Occipital lobe (tissue), 2 donors: ENCODE results near the gene AGAP3. TPM values are rescaled to one million over a fixed set of nuclear protein-coding genes. Genes with fewer than 3 reads are reported as not detected.
A peak's percentile ranks its signal among the peaks of the same experiment; 100 is the strongest.

Experiments used
- DNase-seq: peaks from one replicate; lab custom pipeline; 2025; lab: John Stamatoyannopoulos, UW
- total RNA-seq: library from RNA; depleted of rRNA; stranded (reverse); fragments of >200 nt; gene quantifications from one replicate; pipeline ENCODE4 v1.2.3, GENCODE V29; 2014

Gene AGAP3
- total RNA-seq, 1 donor from 2014 or later, result 85.6 TPM

DNA sequence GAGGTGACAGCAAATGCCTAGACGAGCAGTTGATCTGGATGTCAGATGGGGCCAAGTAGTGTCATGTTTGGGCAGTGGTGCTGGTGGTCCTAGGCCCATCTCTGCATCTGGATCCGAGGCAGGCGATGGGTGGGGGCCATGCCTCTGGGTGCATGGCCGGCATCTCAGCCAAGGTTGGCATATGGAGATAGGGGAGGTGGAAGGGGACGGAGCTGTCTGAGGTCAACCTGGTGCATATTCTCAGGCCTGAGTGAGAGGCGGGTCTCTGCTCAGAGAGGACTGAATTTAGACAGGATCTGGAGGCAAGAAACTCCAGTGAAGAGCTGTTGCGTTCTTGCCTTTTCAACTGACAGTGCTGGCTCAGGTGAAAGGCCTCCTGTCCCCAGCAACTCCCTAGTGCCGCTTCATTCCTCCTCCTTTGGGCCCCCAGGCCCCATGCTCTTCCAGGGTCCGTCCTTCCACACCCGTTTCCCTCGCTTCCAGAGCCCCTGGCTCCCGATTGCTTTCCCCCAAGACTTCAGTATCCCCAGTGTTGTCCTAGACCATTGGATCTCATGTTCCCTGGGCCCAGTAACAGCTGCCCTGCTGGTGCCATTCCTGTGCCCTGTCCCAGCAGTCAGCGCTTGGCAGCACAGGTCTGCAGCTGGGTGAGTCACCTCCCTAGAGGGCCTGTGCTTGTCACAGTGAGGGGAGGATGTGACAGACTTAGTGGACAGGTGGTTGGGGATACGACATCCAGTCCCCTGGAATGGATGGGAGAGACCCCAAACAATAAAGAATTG is 48.7 kb downstream of the AGAP3 start:
- DNase-seq, result no peak

DNA sequence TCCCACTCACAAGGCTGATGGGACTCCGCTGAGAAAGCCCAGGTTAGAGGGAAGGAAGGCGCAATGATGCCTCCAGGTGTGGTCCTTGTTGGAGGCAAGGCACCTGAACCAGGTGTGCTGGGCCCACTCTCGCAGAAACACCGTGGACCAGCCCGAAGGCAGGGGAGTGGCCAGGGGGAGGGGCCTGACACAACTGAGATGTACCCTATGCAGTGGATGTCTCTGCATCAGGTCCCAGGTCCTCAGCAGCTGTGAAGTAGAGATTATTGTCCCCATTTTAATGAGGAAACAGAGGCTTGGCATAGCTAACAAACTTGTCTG is 49.2 kb downstream of the AGAP3 start:
- DNase-seq, result no peak

DNA sequence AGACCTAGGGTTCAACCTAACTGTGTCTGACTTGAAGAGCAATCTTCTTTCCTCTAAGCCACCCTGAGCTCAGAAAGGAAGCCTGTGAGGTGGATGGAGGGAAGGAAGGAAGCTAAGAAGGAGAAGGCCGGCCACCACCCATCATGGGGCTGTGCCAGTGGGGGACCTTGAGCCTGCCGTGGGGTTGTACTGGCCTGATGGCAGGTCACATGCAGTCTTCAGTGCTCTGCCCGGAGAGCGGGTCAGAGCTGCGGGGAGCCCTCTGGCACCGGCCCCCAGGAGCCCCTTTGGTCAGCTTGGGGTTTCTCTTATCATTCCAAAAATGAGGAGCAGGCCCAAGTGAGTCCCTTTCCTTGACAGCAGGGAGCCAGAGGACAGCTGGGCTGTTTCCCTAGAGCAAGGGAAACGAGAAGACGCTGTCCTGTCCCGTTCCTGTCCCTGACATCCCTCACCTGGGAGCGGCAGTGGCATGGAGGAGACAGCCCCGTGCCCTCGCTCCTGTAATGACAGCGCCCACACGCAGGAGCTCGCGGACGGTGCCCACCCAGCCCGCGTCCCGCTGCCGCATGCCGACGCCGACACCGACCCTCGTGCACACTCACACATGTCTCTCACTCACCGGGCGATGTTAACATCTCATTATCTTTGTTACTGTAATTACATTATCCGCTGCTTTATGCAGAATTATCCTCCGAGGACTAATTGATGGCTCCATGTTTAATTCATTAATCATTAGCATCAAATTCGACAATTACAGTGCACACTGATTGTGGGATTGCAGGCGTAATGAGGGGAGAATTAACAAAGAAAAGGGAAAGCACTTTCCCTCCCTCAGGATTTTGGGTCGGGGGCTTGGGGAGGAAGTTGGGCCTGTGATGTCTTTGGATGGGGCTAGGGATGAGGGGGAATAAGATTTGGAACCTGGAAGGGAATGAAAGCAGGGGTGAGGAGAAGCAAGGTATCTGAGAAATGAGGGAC is 49.9 kb downstream of the AGAP3 start:
- no peak for DNase-seq

DNA sequence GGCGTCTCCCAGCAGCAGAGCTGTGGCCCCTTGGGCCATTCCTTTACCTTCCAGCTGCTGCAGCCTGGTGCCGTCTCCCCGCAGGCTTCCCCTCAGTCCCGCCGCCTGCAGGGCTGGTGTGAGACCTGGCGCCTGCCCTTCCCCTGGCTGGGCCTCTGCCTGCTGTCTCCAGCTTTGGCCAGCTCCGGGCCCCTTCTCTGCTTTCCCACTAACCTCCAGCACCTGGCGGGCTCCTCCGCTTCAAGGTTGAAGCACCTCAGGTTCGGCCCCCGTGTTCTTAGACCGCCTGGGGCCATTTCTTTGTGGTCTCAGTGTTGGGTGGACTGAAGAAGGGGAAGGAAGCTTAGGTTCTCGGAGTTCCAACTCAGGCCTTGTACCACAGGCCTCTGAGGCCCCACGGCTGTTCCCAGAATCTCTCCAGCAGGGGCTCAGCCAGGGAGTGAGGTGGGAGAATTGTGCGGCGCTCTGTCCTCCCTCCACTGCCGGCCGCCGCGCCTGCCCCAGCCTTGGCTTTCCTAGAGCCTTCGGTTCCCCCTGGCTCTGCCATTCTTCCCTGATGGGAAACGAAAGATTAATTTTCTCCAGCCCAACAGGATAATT is 50.9 kb downstream of the AGAP3 start:
- no peak for DNase-seq

DNA sequence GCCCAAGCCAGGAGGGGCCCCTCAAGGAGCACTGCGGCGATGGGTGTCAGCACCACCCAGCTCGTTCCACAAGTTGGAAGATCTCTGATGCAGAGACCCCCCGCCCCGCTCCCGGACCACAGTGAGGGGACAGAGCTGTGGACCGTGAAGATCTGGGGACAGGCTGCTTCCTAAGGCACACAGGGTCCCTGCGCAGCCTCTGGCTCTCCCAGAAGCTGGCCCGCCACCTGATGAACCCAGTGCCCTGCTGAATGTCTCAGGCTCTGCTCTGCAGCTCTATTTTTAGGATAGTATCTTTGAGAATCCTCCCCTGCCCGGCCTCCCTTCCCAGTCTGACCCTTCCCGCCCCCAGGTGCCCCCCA is 51.5 kb downstream of the AGAP3 start:
- DNase-seq, result no peak

DNA sequence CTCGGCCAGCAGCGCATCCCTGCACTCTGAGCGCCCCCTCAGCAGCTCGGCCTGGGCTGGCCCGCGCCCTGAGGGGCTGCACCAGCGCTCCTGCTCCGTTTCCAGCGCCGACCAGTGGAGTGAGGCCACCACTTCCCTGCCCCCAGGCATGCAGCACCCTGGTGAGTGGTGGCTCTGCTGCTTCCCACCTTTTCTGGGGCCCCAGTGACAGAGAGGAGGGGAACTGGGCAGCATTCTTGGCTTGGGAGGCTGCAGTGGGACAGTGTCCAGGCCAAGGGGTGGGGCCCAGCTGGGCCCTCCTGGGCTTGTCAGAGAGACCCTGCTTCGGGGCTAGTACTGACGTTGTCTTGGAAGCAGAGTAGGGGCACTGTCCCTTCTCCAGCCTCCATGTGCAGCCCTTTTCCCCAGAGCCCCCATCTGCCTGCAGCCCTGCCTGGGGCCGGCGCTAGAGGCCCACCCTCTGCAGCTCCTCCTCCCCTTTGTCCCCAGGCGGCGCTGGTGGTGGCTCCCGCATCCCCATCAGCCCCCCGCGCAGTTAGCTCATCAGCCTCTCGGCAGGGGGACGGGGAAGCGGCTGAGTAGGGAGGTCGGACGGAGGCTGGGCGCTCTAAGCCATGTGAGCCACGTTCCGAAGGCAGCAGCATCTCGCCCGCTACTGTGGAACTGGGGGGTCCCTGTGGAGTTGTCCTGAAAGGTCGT is 52.0 kb downstream of the AGAP3 start:
- DNase-seq, result no peak

DNA sequence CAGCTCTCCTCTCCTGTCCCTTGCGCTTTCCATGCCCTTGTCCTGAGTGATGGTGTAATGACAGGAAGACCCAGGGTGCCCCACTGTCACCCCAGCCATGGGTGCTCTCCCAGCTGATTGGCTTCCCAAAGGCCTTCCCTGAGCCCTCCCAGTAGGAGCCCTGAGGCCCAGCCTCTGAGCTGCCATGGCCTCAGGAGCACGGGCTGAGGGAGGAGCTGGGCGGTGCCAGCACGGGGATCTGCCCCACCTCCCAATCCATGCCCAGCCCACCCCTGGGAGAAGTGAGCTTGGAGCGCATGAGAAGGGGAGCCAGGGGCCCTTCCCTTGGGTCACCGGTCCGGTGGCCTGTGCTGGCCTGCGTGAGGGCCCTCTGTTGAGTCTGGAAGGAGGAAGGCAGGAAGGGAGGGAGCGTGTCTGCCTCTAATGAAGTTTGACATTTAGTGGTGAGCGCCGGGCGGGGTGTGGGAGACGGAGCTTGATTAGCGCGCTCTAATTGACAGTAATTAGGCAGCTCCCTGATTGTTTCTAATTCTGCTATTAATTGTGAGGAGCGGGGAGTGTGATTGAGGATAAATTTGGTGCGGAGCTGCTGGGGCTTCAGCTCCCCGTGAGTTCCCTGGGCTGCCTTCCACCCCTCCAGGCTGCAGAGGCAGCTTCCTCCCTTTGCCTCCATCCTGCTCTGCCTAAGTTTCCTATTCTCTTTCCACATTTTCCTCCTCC is 53.0 kb downstream of the AGAP3 start:
- DNase-seq, result no peak

DNA sequence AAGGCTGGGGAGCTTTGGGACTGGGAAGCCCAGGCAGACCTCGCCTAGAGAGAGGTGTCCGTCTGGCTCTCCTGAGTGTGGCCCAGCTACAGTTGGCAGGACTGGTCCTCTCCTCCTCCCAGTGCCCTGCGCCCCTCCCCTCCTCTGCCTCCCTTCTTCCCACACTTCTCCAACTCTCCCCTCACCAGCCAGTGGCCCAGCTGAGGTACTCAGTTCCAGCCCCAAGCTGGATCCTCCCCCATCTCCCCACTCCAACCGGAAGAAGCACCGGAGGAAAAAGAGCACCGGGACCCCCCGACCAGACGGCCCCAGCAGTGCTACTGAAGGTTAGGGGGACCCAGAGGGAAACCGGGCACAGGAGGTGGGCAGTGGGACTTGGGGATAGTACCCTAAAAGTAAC is 53.5 kb downstream of the AGAP3 start:
- no peak for DNase-seq

DNA sequence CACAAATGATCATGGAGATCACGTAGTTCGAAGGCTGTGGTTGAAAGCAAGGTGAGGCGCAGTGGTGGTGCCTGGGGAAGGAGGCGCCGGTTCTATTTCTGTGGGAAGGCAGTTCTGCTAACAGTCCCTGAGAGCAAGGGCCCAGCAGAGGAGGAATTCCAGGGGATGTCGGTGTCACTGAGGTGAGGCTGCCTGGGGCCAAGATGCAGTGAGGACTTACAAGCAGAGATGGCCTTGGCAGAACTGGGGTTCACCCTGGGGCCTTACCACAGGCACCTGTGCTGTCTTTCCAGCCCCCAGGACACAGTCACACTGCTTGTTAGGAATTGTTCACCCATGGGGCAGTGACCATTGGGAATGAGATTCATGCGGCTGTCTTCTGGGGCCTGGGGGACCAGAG is 54.6 kb downstream of the AGAP3 start:
- no peak for DNase-seq

DNA sequence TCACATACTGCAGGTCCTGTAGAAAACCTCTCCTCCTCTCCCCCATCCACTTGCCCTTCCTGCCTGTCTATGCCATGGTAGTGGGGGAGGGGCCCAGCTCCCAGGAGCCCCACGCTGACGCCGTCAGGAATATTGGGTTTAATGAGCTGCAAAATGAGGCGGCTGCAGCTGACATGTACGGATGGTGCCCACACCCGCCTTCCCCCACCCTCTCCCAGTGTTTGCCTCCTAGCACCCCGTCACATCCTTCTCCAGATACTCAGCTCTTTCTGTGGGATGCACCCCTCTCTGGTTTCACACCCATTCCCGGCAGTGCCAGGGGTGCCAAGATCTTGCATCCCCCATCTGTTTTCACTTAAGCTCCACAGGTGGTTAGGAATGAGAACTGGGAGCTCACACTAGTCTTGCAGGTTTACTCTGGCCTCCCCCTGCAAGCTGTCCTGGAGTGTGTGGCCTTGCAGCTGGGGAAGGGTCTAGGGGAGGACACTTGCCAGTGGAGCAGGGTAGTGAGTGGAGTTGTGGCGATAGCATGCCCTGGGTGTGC is 55.1 kb downstream of the AGAP3 start:
- DNase-seq, result no peak

DNA sequence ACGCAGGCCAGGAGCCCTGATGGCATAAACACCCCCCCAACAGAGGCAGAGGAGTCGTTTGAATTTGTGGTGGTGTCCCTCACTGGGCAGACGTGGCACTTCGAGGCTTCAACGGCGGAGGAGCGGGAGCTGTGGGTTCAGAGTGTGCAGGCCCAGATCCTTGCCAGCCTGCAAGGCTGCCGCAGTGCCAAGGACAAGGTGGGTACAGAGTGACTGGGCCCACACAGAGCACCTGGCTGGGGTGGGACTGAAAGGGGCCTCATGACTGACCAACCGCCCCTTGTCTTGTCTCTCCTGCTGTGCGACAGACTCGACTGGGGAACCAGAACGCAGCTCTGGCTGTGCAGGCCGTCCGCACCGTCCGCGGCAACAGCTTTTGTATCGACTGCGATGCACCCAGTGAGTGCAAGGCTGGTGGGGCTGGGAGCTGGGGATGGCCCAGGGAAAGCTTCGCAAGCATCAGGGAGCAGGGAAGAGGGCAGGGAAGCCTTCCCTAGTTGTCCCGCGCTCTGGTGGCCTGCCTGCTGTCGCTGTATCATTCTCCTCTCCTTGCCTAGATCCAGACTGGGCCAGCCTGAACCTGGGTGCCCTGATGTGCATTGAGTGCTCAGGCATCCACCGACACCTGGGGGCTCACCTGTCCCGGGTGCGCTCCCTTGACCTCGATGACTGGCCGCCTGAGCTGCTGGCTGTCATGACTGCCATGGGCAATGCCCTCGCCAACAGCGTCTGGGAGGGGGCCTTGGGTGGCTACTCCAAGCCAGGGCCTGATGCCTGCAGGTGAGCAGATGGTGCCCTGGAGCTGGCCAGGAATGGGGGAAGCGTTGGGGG is 55.8 kb downstream of the AGAP3 start:
- DNase-seq, result no peak

DNA sequence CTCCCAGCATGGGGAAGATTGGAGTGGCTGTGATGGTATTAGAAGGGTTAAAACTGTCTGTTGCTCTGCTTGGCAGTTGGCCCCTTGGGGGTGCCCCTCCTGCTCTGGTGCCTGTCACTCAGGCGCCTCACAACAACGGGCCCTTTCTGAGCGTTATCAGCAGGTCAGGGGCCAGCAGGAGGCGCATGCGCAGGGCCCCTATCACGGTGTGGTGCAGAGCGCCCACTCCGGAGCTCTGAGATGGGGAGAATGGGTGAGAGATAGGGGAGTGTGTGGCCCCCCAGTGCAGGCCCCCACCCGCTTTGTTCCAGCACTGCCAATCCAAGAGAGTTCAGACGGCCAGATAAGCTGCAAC is 56.4 kb downstream of the AGAP3 start:
- DNase-seq, result peak; percentile 36

DNA sequence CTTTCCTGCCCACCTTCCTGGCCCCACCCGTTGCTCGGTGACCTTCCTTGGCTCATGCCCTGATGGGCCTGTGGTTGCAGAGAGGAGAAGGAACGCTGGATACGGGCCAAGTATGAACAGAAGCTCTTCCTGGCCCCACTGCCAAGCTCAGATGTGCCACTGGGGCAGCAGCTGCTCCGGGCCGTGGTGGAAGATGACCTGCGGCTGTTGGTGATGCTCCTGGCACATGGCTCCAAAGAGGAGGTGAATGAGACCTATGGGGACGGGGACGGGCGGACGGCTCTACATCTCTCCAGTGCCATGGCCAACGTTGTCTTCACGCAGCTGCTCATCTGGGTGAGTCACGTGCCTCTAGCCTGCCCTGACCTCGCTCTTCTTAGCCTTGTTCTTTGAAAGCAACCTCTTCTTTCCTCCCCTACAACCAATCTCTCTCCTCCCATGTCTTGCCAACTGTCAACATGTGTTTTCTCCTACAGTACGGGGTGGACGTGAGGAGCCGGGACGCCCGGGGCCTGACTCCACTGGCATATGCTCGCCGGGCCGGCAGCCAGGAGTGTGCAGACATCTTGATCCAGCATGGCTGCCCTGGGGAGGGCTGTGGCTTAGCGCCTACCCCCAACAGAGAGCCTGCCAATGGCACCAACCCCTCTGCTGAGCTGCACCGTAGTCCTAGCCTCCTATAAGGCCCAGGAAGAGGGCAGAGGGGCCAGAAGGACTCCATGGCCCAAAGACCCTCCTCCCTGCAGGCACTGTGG is 57.2 kb downstream of the AGAP3 start:
- no peak for DNase-seq

DNA sequence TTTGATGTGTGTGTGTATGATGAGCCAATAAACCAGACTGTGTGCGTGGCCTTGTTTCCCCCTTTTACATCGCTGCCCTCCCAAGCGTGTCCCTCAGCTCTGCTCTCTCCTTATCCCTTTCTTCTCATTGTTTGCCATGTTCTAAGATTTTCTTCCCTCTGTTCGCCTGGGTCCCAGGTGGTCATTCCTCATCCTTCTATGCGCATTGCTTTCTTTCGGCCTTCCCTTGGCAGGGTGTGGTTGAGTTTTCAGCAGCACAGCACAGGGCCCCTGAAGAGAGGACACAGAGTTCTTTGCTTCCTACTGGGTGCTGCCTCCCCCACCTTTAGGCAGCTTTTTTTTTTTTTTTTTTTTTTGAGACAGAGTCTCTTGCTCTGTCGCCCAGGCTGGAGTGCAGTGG is 58.1 kb downstream of the AGAP3 start:
- no peak for DNase-seq

DNA sequence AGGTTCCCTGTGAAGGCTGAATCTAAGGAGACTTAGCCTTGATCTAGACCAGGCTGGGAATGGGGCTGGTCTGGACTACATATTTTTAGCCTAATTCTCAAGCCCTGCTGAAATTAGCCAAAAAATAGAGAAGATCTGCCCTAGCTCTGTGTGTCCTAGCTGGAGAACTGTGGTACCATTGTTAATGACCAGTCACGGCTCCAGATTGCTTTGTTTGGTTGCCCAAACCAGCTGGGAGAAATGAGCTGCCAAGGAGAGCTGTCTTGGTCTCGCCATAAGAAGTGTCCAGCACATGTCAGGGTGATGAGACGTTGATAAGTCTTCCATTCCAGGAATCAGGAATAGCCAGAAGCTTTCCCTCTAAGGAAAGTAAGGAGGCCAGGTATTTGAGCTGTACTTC is 60.5 kb downstream of the AGAP3 start:
- peak; percentile 25 for DNase-seq

DNA sequence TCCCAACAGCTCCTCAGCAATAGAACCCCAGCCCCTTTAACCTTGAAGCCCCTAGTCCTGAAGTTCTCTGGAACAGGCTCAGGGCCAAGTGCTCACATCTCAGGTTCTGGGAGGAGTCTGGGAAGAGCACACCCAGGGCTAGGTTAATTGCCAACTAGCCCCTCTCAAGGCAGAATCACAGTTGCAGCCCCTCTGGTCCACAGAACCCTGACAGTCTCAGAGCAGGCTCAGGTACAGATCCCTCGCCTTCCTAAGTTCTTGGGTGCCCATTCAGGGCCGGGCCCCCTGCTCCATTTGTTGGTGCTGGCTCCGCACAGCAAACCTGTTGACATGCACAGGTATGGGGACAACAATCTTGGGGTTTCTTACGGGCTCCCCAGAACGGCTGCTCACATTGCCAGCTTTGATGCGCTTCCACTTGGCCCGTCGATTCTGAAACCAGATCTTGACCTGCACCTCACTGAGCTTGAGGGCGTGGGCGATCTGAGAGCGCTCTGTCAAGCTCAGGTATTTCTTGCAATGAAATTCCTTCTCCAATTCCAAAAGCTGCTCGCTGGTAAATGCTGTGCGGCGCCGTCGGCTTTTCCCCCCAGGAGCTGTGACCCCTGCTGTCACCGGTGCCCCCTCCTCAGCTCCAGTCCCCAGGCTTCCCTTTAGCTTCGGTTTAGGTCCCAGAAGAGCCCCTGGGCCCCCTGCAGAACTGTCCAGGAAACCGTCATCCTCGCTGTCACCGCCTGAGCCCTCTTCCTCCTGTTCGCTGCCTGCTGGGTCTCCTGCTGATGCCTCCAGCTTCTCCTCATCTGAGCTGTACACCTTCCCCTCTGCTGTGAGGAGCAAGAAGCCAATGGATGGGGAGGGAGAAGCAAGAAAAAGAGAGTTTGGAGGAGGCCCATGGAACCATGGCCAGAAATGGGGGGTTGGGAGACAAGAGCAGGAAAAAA is 62.3 kb downstream of the AGAP3 start:
- DNase-seq, result no peak

DNA sequence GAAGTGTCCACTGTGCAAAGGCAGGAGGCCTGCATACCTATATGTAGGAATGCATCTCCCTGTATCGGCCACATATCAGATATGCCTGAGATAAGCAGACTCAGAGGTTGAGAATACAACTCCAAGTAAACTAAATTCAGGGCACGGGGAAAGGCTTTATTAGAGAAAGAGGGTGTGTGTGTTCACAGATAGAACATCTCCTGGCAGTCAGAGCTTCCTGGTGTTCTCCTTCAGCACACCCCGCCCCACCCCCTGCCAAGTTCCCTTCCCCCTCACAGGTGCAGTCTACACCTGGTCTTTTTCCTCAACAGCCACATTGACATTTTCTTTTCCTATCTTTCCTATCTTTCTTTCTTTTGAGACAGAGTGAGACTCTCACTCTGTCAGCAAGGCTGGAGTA is 64.1 kb downstream of the AGAP3 start:
- no peak for DNase-seq
